ENCODE results near the gene TIGD3. TPM values are rescaled to one million over a fixed set of nuclear protein-coding genes. Genes with fewer than 3 reads are reported as not detected.

TIGD3 gene
- total and polyA plus RNA-seq, 10 of the 15 experiments (the other 5 are each of a cell fraction or from before 2014, with no cell fraction given): 0.13 to 1.4 (median 0.57) TPM

- Histone ChIP-seq H3K27me3 (replicated peaks in 1 of 2; ENCODE audit: control insufficient read depth in 2 of 2, insufficient read depth in 2 of 2, low read length in 1 of 2) (no peaks in the 10 kb centered on the region), H3K79me2 (ENCODE audit: control insufficient read depth, insufficient read depth, low read length) (no peaks in the 10 kb centered on the region; the same call in 1 of the 2 replicates), H3K9me3 (replicated peaks; ENCODE audit: control insufficient read depth, insufficient read depth, low read length) (no peaks in the 10 kb centered on the region), H3K4me1 (ENCODE audit: control insufficient read depth, insufficient read depth, low read length) (peaks cover 20% of the 10 kb centered on the region), H3K4me2 (ENCODE audit: control insufficient read depth, insufficient read depth) (no peak overlapping the region), H3K9ac (ENCODE audit: control insufficient read depth, insufficient read depth, low read length) (no peak overlapping the region), H3K36me3 (ENCODE audit: control insufficient read depth in 2 of 2, insufficient read depth in 2 of 2, low read length in 1 of 2) (peaks cover 22 to 35% of the 10 kb centered on the region in 2 experiments), H3K27ac (ENCODE audit: control insufficient read depth, insufficient read depth) (no peak overlapping the region), H2AFZ (ENCODE audit: control insufficient read depth, low read depth, low read length) (no peak overlapping the region), H4K20me1 (ENCODE audit: control insufficient read depth, insufficient read depth) (no peaks in the 10 kb centered on the region), H3K4me3 (no peak overlapping the region)
- WGBS (ENCODE audit: insufficient coverage, insufficient replicate concordance, low lambda C conversion rate, missing lambda C conversion rate): 85% methylated on average over 14 of the region's 16 CpGs
- no TSS peak for BruUV-seq (replicated peaks)
- POLR2A ChIA-PET: interaction anchor here (0.6 to 0.8 kb wide), 3 partner anchors 10 to 61 kb away, joined by 3 to 4 read pairs (median 3); no protein-coding TSS in a partner anchor
- DNase-seq (ENCODE audit: low read depth, low spot score): no peak
- SMC1A ChIA-PET (ENCODE audit: uncharacterized antibody, unreplicated experiment): interaction anchor here (0.7 to 1.8 kb wide), 3 partner anchors 13 to 64 kb away, joined by 4 to 5 read pairs (median 4); no protein-coding TSS in a partner anchor
- RAD21 ChIA-PET (ENCODE audit: unreplicated experiment): interaction anchor here (0.7 kb wide), 1 partner anchor 59 kb away, joined by 3 read pairs; no protein-coding TSS in a partner anchor
- ATAC-seq: no peak
- intact Hi-C loops (cut with micrococcal nuclease; ENCODE audit: unreplicated experiment): no loop called here
- in situ Hi-C loops (cut with MboI): no loop called here
- FAIRE-seq: no peak
- CTCF ChIA-PET: interaction anchor here (0.8 to 2.0 kb wide), 2 partner anchors 15 to 72 kb away, joined by 3 to 5 read pairs; no protein-coding TSS in a partner anchor
- TF ChIP-seq ZBTB4 (CRISPR knock-in tag; IDR thresholded peaks at IDR 0.05) (no peak), HDAC2 (IDR thresholded peaks at IDR 0.05) (no peak), POLR2AphosphoS5 (IDR thresholded peaks at IDR 0.05; ENCODE audit: low read length) (no peak), ZNF622 (IDR thresholded peaks at IDR 0.05) (no peak), GATAD2B (conservative IDR thresholded peaks at IDR 0.05; ENCODE audit: low read depth) (no peak), PBX3 (IDR thresholded peaks at IDR 0.05; ENCODE audit: insufficient replicate concordance, low read depth, low read length) (no peak), TCF12 (IDR thresholded peaks at IDR 0.05; ENCODE audit: low read depth, low read length) (no peak), ZNF207 (IDR thresholded peaks at IDR 0.05; ENCODE audit: borderline replicate concordance) (no peak), CEBPB (IDR thresholded peaks at IDR 0.05; ENCODE audit: borderline replicate concordance in 1 of 2, low read depth in 2 of 2, low read length in 2 of 2) (no peak)
- TF ChIP-seq, protein P1, sequence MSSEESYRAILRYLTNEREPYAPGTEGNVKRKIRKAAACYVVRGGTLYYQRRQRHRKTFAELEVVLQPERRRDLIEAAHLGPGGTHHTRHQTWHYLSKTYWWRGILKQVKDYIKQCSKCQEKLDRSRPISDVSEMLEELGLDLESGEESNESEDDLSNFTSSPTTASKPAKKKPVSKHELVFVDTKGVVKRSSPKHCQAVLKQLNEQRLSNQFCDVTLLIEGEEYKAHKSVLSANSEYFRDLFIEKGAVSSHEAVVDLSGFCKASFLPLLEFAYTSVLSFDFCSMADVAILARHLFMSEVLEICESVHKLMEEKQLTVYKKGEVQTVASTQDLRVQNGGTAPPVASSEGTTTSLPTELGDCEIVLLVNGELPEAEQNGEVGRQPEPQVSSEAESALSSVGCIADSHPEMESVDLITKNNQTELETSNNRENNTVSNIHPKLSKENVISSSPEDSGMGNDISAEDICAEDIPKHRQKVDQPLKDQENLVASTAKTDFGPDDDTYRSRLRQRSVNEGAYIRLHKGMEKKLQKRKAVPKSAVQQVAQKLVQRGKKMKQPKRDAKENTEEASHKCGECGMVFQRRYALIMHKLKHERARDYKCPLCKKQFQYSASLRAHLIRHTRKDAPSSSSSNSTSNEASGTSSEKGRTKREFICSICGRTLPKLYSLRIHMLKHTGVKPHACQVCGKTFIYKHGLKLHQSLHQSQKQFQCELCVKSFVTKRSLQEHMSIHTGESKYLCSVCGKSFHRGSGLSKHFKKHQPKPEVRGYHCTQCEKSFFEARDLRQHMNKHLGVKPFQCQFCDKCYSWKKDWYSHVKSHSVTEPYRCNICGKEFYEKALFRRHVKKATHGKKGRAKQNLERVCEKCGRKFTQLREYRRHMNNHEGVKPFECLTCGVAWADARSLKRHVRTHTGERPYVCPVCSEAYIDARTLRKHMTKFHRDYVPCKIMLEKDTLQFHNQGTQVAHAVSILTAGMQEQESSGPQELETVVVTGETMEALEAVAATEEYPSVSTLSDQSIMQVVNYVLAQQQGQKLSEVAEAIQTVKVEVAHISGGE (CRISPR knock-in tag; IDR thresholded peaks at IDR 0.05): no peak
- TF ChIP-seq, protein P2, sequence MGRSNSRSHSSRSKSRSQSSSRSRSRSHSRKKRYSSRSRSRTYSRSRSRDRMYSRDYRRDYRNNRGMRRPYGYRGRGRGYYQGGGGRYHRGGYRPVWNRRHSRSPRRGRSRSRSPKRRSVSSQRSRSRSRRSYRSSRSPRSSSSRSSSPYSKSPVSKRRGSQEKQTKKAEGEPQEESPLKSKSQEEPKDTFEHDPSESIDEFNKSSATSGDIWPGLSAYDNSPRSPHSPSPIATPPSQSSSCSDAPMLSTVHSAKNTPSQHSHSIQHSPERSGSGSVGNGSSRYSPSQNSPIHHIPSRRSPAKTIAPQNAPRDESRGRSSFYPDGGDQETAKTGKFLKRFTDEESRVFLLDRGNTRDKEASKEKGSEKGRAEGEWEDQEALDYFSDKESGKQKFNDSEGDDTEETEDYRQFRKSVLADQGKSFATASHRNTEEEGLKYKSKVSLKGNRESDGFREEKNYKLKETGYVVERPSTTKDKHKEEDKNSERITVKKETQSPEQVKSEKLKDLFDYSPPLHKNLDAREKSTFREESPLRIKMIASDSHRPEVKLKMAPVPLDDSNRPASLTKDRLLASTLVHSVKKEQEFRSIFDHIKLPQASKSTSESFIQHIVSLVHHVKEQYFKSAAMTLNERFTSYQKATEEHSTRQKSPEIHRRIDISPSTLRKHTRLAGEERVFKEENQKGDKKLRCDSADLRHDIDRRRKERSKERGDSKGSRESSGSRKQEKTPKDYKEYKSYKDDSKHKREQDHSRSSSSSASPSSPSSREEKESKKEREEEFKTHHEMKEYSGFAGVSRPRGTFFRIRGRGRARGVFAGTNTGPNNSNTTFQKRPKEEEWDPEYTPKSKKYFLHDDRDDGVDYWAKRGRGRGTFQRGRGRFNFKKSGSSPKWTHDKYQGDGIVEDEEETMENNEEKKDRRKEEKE (IDR thresholded peaks at IDR 0.05): no peak
Observed at GRCh38 chr11:65401073-65401802, 46.7 kb downstream of the TIGD3 start.
